ENCODE results near the gene TTC9B.

DNA sequence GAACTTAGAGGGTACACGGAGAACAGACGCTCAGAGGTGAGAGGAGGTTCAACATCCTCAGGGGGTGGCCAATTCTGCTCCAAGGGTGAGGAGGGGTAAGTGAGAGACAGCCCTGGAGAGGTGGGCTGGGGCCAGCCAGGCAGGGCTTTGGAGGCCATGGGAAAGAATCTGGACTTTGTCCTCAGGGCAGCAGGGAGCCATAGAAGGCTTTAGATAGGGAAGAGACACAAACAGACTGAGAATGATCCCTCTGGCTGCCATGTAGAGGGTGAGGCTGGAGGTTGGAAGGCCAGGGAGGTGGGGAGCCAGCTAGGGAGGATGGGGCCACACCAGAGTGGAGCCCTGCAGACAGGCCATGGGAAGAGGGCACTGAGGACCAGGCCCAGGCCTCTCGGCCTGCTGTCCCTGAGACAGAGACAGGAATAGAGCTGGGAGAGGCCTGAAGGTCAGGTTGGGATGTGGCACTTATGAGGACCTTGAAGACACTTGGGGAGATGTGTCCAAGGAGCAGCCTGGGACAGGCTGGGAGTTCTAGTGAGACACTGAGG lies 37.5 kb upstream of the TTC9B start:
- TF ChIP-seq, protein P1, sequence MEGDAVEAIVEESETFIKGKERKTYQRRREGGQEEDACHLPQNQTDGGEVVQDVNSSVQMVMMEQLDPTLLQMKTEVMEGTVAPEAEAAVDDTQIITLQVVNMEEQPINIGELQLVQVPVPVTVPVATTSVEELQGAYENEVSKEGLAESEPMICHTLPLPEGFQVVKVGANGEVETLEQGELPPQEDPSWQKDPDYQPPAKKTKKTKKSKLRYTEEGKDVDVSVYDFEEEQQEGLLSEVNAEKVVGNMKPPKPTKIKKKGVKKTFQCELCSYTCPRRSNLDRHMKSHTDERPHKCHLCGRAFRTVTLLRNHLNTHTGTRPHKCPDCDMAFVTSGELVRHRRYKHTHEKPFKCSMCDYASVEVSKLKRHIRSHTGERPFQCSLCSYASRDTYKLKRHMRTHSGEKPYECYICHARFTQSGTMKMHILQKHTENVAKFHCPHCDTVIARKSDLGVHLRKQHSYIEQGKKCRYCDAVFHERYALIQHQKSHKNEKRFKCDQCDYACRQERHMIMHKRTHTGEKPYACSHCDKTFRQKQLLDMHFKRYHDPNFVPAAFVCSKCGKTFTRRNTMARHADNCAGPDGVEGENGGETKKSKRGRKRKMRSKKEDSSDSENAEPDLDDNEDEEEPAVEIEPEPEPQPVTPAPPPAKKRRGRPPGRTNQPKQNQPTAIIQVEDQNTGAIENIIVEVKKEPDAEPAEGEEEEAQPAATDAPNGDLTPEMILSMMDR (conservative IDR thresholded peaks at IDR 0.05): no peak
- TF ChIP-seq EZH2 (IDR thresholded peaks at IDR 0.05; ENCODE audit: low read depth): no peak
